IPS DF 19.7 (cell line): ENCODE data around the gene KXD1.
"Not testable (repeated sequence)": the region's sequence is repeated elsewhere in the genome, so short reads cannot be mapped to it uniquely, and the experiment has no call there.

Experiments
- DNase-seq: peaks from one replicate; pipeline ENCODE4 v3.0.0-alpha.2; 2013; ENCODE audit warnings: low read depth, low spot score

The KXD1 gene

GRCh38 chr19:18536475-18536874 is 21.2 kb upstream of the KXD1 start:
- DNase-seq = no peak

GRCh38 chr19:18537431-18537830 is 20.2 kb upstream of the KXD1 start:
- DNase-seq = no peak

- DNase-seq = no peak
Measured at GRCh38 chr19:18538115-18538514, 19.6 kb upstream of the KXD1 start.

GRCh38 chr19:18539372-18539771 is 18.3 kb upstream of the KXD1 start:
- no peak for DNase-seq

- not testable (repeated sequence) for DNase-seq
Measured at GRCh38 chr19:18540200-18540599, 17.5 kb upstream of the KXD1 start.

- no peak for DNase-seq
Measured at GRCh38 chr19:18541258-18541991, 16.2 kb upstream of the KXD1 start.

- DNase-seq = no peak
Measured at GRCh38 chr19:18541992-18542940, 15.4 kb upstream of the KXD1 start.

- DNase-seq = no peak
Measured at GRCh38 chr19:18542941-18543813, 14.5 kb upstream of the KXD1 start, which contains the start of gene FKBP8. FKBP8 (minus strand) TSS chr19:18543573; CDS start chr19:18541970, 1,603 bp downstream.

- no peak for DNase-seq
Measured at GRCh38 chr19:18543814-18544475, 13.7 kb upstream of the KXD1 start.

GRCh38 chr19:18551631-18552030 is 6.0 kb upstream of the KXD1 start:
- DNase-seq = no peak

- no peak for DNase-seq
Measured at GRCh38 chr19:18558202-18558555, 509 bp downstream of the KXD1 start.

GRCh38 chr19:18558604-18559003 is 934 bp downstream of the KXD1 start:
- no peak for DNase-seq

GRCh38 chr19:18559685-18560084 is 2.0 kb downstream of the KXD1 start:
- no peak for DNase-seq

GRCh38 chr19:18562086-18562485 is 4.4 kb downstream of the KXD1 start:
- DNase-seq = no peak

- no peak for DNase-seq
Measured at GRCh38 chr19:18566953-18567352, 9.3 kb downstream of the KXD1 start.

- DNase-seq = no peak
Measured at GRCh38 chr19:18568367-18568766, 10.7 kb downstream of the KXD1 start.

- DNase-seq = no peak
Measured at GRCh38 chr19:18571564-18572344, 14.1 kb downstream of the KXD1 start, which contains the start of gene UBA52. UBA52 (plus strand) TSS chr19:18571857; CDS start chr19:18573301, 1,444 bp downstream.

- DNase-seq = no peak
Measured at GRCh38 chr19:18574691-18575291, 17.1 kb downstream of the KXD1 start.

GRCh38 chr19:18576383-18576782 is 18.7 kb downstream of the KXD1 start:
- DNase-seq = no peak

GRCh38 chr19:18577365-18577914 is 19.8 kb downstream of the KXD1 start:
- DNase-seq = no peak
